HG03097 (cell line): Measurements from ENCODE around the gene WDR75.

ENCODE experiments used
- ATAC-seq: cut with Tn5 transposase; IDR thresholded peaks from one replicate; pipeline ENCODE4 v1.9.1; 2021; ENCODE audit not compliant: unreplicated experiment, low FRiP score

The WDR75 gene

GRCh38 chr2:189524746-189525145 lies 83.5 kb downstream of the WDR75 start:
- no peak for ATAC-seq
